ENCODE results near the gene MAP2K5. TPM values are rescaled to one million over a fixed set of nuclear protein-coding genes. Genes with fewer than 3 reads are reported as not detected.

Gene MAP2K5
- total RNA-seq, 1 donor from 2014 or later, result 3.2 TPM

- DNase-seq (ENCODE audit: low read depth), result no peak
- TF ChIP-seq CTCF (conservative IDR thresholded peaks at IDR 0.05; ENCODE audit: low read depth, low read length), result no peak
- H3K4me3 ChIP-seq (ENCODE audit: low read depth, low read length), result no peak overlapping the region
These were observed 202.8 kb downstream of the MAP2K5 start for GRCh38 chr15:67745073-67746006.

- DNase-seq (ENCODE audit: low read depth), result no peak
- H3K4me3 ChIP-seq (ENCODE audit: low read depth, low read length), result no peak overlapping the region
- no peak for TF ChIP-seq CTCF (conservative IDR thresholded peaks at IDR 0.05; ENCODE audit: low read depth, low read length)
These were observed 203.5 kb downstream of the MAP2K5 start for GRCh38 chr15:67746022-67746421.

GRCh38 chr15:67746450-67746849 is 203.9 kb downstream of the MAP2K5 start:
- no peak for DNase-seq (ENCODE audit: low read depth)
- no peak for TF ChIP-seq CTCF (conservative IDR thresholded peaks at IDR 0.05; ENCODE audit: low read depth, low read length)
- no peak overlapping the region for H3K4me3 ChIP-seq (ENCODE audit: low read depth, low read length)

- H3K4me3 ChIP-seq (ENCODE audit: low read depth, low read length), result no peak overlapping the region
- TF ChIP-seq CTCF (conservative IDR thresholded peaks at IDR 0.05; ENCODE audit: low read depth, low read length), result no peak
- DNase-seq (ENCODE audit: low read depth), result no peak
These were observed 205.4 kb downstream of the MAP2K5 start for GRCh38 chr15:67747921-67748320.

GRCh38 chr15:67750371-67750770 is 207.9 kb downstream of the MAP2K5 start:
- TF ChIP-seq CTCF (conservative IDR thresholded peaks at IDR 0.05; ENCODE audit: low read depth, low read length), result no peak
- no peak overlapping the region for H3K4me3 ChIP-seq (ENCODE audit: low read depth, low read length)
- DNase-seq (ENCODE audit: low read depth), result no peak

GRCh38 chr15:67753891-67754290 is 211.4 kb downstream of the MAP2K5 start:
- TF ChIP-seq CTCF (conservative IDR thresholded peaks at IDR 0.05; ENCODE audit: low read depth, low read length), result no peak
- no peak overlapping the region for H3K4me3 ChIP-seq (ENCODE audit: low read depth, low read length)
- no peak for DNase-seq (ENCODE audit: low read depth)

GRCh38 chr15:67755264-67755663 is 212.8 kb downstream of the MAP2K5 start:
- H3K4me3 ChIP-seq (ENCODE audit: low read depth, low read length), result no peak overlapping the region
- no peak for DNase-seq (ENCODE audit: low read depth)
- TF ChIP-seq CTCF (conservative IDR thresholded peaks at IDR 0.05; ENCODE audit: low read depth, low read length), result no peak

Data from epithelial cell of proximal tubule (primary cell).